Measurements from ENCODE around the gene CIAO1. TPM values are rescaled to one million over a fixed set of nuclear protein-coding genes. Genes with fewer than 3 reads are reported as not detected.

CIAO1 gene
- total and polyA plus RNA-seq, 8 donors, result 29.3 to 161 (median 62.6) TPM

DNA sequence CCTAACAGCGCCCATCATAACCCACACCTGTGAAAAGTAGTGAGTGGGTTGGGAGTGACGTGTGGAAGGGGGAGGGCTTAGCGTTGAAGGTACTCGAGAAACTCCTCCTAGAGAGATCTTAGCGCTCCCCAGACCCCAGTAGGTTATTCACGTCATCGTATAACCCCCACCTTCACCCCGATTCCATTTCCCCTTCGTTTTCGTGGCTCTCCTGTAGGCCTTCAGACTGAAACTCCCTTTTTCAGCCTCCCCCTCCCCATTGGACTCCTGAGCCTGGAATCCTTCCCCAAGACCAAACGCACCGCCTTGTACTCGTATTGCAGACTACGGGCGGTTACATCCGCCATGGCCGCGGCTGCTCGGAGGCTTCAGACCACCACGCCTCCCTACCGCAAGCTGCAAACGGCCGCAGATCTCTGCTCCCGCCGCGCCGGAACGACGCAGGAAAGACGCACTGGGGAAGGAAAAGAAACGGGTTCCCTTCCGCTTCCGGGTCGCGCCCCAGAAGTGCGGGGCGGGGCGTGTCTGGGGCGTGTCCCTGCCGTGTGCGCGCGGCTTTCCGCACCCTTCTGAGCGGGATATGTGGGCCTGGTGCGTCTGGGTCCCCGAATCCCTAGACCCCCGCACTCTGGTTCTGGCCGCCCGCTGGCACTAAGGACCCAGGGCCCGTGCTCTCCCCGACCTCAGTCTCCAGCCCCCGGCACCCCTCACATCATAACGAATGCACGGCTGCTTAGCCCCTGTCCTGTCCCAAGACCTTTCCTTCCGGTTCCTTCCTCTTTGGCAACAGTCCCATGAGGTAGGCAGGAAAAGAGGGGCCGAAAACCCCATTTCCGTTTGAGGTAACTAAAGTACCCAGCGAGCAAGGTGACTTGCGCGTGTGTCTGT, 39.3 kb downstream of the CIAO1 start, which contains the start of gene SNRNP200:
Gene SNRNP200 (minus strand): TSS at position 456 of the 888 bp plus-strand sequence. CDS start 109 bp downstream, at position 347.
- Histone ChIP-seq H3K36me3 (peaks cover 32 to 43% (median 39%) of the 10 kb centered on the region in 4 donors), H3K4me3 (peak within 1 kb of the TSS; percentile 73 to 95 (median 92)), H3K27me3 (no peaks in the 10 kb centered on the region), H3K4me1 (peaks cover 18 to 49% (median 44%) of the 10 kb centered on the region in 4 donors), H3K27ac (peak within 1 kb of the TSS; percentile 85 to 90 (median 89)), H3K9me3 (no peaks in the 10 kb centered on the region)
- peak; percentile 91 to 97 for DNase-seq
- WGBS, 5 donors, result 0 to 3% (median 0%) methylated on average over 34 to 61 of the region's 61 CpGs
- TF ChIP-seq EP300 (IDR thresholded peaks at IDR 0.05), result no peak
- peak in 1 of 4 donors; percentile 34 for TF ChIP-seq POLR2A (IDR thresholded peaks at IDR 0.05)
- TF ChIP-seq POLR2AphosphoS5 (IDR thresholded peaks at IDR 0.05), result peak; percentile 89 to 98 (median 94)
- intact Hi-C loops (cut with DNase I; ENCODE audit: low total_unique reads), result no loop called here

DNA sequence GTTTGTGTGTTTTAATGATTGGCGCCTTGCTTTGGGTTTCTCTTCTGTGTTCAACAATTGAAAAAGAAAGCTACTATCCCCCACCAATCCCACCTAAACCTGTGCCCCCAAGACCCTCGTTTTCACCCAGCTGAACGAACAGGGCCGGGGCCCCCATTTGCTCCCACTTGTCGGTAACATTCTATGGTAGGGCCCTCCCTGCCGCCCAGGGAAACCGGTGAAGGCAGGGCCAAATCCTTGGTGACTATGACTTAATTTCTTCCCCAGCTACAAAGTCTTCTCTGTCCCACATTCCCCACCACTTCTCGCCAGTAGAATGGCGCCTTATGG, 39.9 kb downstream of the CIAO1 start:
- DNase-seq, result peak in 1 of 2 donors; percentile 33

DNA sequence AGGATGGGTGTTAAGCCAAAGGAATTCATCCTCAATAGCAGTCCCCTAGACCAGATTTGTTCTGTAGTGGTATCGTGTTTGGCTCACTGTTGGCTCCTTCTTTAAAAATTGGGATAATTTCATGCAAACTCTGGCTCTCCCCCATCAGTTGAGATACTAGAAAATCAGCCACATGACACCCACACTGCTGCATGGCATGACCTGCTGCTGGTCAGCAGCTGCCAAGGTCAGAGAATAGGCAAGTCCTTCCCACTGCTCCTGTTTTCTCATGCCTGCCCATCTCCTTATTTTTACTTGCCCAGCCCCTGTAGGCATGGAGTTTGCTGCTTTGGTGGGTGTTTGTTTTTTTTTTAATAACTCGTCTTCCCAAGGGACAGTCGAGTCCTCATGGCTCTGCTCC, 40.3 kb downstream of the CIAO1 start:
- H3K9me3 ChIP-seq, result no peaks in the 10 kb centered on the region
- H3K36me3 ChIP-seq, result peaks cover 22 to 32% (median 29%) of the 10 kb centered on the region in 4 donors
- peak overlapping the region; percentile 73 to 95 (median 92) for H3K4me3 ChIP-seq
- intact Hi-C loops (cut with DNase I; ENCODE audit: low total_unique reads), result no loop called here
- H3K27me3 ChIP-seq, result no peaks in the 10 kb centered on the region
- peak overlapping the region in 4 of 5 donors; percentile 85 to 90 (median 89) for H3K27ac ChIP-seq
- WGBS, 5 donors, result 78 to 90% (median 80%) methylated on average over 3 of the region's 3 CpGs
- no peak for TF ChIP-seq POLR2AphosphoS5 (IDR thresholded peaks at IDR 0.05)
- no peak for DNase-seq
- H3K4me1 ChIP-seq, result peaks cover 18 to 43% (median 41%) of the 10 kb centered on the region in 4 donors

More for the DNA sequence above, 39.9 kb downstream of the CIAO1 start:
- Histone ChIP-seq H3K9me3 (no peaks in the 10 kb centered on the region), H3K4me3 (peak overlapping the region; percentile 73 to 95 (median 92)), H3K27ac (peak overlapping the region; percentile 85 to 90 (median 89)), H3K36me3 (peaks cover 26 to 37% (median 33%) of the 10 kb centered on the region in 4 donors), H3K27me3 (no peaks in the 10 kb centered on the region), H3K4me1 (peaks cover 18 to 47% (median 44%) of the 10 kb centered on the region in 4 donors)
- intact Hi-C loops (cut with DNase I; ENCODE audit: low total_unique reads), result no loop called here
- 7 to 24% (median 13%) methylated on average over 9 of the region's 9 CpGs for WGBS, 5 donors
- no peak for TF ChIP-seq POLR2AphosphoS5 (IDR thresholded peaks at IDR 0.05)
- TF ChIP-seq, protein P1, sequence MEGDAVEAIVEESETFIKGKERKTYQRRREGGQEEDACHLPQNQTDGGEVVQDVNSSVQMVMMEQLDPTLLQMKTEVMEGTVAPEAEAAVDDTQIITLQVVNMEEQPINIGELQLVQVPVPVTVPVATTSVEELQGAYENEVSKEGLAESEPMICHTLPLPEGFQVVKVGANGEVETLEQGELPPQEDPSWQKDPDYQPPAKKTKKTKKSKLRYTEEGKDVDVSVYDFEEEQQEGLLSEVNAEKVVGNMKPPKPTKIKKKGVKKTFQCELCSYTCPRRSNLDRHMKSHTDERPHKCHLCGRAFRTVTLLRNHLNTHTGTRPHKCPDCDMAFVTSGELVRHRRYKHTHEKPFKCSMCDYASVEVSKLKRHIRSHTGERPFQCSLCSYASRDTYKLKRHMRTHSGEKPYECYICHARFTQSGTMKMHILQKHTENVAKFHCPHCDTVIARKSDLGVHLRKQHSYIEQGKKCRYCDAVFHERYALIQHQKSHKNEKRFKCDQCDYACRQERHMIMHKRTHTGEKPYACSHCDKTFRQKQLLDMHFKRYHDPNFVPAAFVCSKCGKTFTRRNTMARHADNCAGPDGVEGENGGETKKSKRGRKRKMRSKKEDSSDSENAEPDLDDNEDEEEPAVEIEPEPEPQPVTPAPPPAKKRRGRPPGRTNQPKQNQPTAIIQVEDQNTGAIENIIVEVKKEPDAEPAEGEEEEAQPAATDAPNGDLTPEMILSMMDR (IDR thresholded peaks at IDR 0.05), result no peak
- no peak for TF ChIP-seq POLR2A (IDR thresholded peaks at IDR 0.05)
- TF ChIP-seq EP300 (IDR thresholded peaks at IDR 0.05), result no peak

DNA sequence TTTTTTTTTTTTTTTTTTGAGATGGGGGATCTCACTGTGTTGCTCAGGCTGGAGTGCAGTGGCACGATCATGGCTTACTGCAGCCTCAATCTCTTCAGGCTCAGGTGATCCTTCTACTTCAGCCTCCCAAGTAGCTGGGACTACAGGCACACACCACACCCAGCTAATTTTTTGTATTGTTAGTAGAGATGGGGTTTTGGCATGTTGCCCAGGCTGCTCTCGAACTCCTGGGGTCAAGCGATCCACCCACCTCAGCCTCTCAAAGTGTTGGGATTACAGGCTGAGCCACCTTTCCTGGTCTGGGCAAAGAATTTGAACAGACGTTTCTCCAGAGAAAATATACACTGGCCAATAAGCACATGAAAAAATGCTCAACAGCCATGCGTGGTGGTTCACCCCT, 42.2 kb downstream of the CIAO1 start:
- intact Hi-C loops (cut with DNase I; ENCODE audit: low total_unique reads), result no loop called here
- WGBS, 5 donors, result 83 to 98% (median 85%) methylated on average over 5 of the region's 5 CpGs
- Histone ChIP-seq H3K9me3 (no peaks in the 10 kb centered on the region), H3K27me3 (no peaks in the 10 kb centered on the region), H3K27ac (no peak overlapping the region), H3K4me3 (no peak overlapping the region), H3K36me3 (peaks cover 3 to 13% (median 10%) of the 10 kb centered on the region in 4 donors), H3K4me1 (peaks cover 18 to 27% (median 25%) of the 10 kb centered on the region in 4 donors)
- no peak for DNase-seq
- no peak for TF ChIP-seq POLR2AphosphoS5 (IDR thresholded peaks at IDR 0.05)
- TF ChIP-seq POLR2A (IDR thresholded peaks at IDR 0.05), result no peak
- TF ChIP-seq EP300 (IDR thresholded peaks at IDR 0.05), result no peak
- TF ChIP-seq, protein P1 (IDR thresholded peaks at IDR 0.05), result no peak

DNA sequence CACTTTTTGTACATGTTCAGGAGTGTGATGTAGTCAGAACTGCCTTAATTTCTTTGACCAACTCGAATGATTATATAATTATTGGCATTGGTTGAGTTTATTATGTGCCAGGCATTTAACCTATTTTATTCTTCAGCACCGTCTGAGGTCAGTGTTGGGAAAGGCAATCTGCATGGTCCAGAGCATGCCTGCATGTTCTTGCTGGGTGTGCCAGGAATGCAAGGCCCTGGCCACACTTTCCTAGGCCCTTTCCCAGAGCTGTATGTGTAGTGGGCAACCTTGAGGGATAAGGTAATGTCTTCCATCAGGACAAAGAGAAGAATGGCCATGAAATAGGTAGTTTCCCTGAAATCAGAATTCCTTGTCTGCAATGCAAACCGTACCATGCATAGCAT, 49.0 kb downstream of the CIAO1 start:
- WGBS, 5 donors, result 66 to 85% (median 70%) methylated on average over 3 of the region's 3 CpGs
- peak overlapping the region in 1 of 5 donors; percentile 62 for H3K27ac ChIP-seq
- intact Hi-C loops (cut with DNase I; ENCODE audit: low total_unique reads), result no loop called here
- no peaks in the 10 kb centered on the region for H3K4me1 ChIP-seq
- H3K9me3 ChIP-seq, result no peaks in the 10 kb centered on the region
- TF ChIP-seq POLR2A (IDR thresholded peaks at IDR 0.05), result no peak
- TF ChIP-seq EP300 (IDR thresholded peaks at IDR 0.05), result no peak
- TF ChIP-seq, protein P1 (IDR thresholded peaks at IDR 0.05), result no peak
- no peak for TF ChIP-seq POLR2AphosphoS5 (IDR thresholded peaks at IDR 0.05)
- DNase-seq, result no peak
- H3K27me3 ChIP-seq, result peaks cover 0 to 25% (median 8%) of the 10 kb centered on the region in 3 donors
- no peaks in the 10 kb centered on the region for H3K36me3 ChIP-seq
- H3K4me3 ChIP-seq, result no peak overlapping the region
